Mesenchymal stem cell (in vitro differentiated cells and primary cell): ENCODE results near the gene PPHLN1.
A peak's percentile ranks its signal among the peaks of the same experiment; 100 is the strongest.

Experiments used
- DNase-seq: peaks from one replicate; pipeline ENCODE4 v3.0.0-alpha.2; 2013
- H2AFZ ChIP-seq: one replicate; pipeline ENCODE4 v1.6.1; 2013; ENCODE audit warnings: low read depth, mild to moderate bottlenecking, control low read depth, inconsistent platforms, low read length, moderate library complexity
- H2AK5ac ChIP-seq: 2 replicates; pipeline ENCODE4 v1.6.1; 2013; ENCODE audit warnings: low read length, moderate library complexity, mild to moderate bottlenecking, inconsistent platforms; ENCODE audit not compliant: severe bottlenecking
- H2BK120ac ChIP-seq: one replicate; pipeline ENCODE4 v1.6.1; 2013; ENCODE audit warnings: low read depth, mild to moderate bottlenecking, inconsistent platforms, low read length, moderate library complexity
- H2BK12ac ChIP-seq, 2 experiments: one replicate each; pipeline ENCODE4 v1.6.1; 2013; ENCODE audit warnings: inconsistent platforms in 2 of 2, low read length in 2 of 2, mild to moderate bottlenecking in 2 of 2, moderate library complexity in 2 of 2, control low read depth in 1 of 2
- H2BK15ac ChIP-seq: one replicate; pipeline ENCODE4 v1.6.1; 2013; ENCODE audit warnings: mild to moderate bottlenecking, low read depth, inconsistent platforms; ENCODE audit not compliant: poor library complexity, severe bottlenecking
- H2BK5ac ChIP-seq: 2 replicates; pipeline ENCODE4 v1.6.1; 2013; ENCODE audit warnings: low read depth, mild to moderate bottlenecking, low read length, control low read depth, inconsistent platforms; ENCODE audit not compliant: poor library complexity, severe bottlenecking
- H3K14ac ChIP-seq, 2 experiments: one replicate each; pipeline ENCODE4 v1.6.1; 2013; ENCODE audit warnings: inconsistent platforms in 2 of 2, low read length in 2 of 2, control low read depth in 1 of 2, mild to moderate bottlenecking in 1 of 2, moderate library complexity in 1 of 2
- H3K18ac ChIP-seq, 2 experiments: one replicate each; pipeline ENCODE4 v1.6.1; 2013; ENCODE audit warnings: inconsistent platforms in 2 of 2, low read length in 2 of 2, control low read depth in 1 of 2, low read depth in 1 of 2, mild to moderate bottlenecking in 1 of 2
- H3K23ac ChIP-seq, 2 experiments: one replicate each; pipeline ENCODE4 v1.6.1; 2013; ENCODE audit warnings: inconsistent platforms in 2 of 2, low read length in 2 of 2, mild to moderate bottlenecking in 2 of 2, moderate library complexity in 2 of 2, control low read depth in 1 of 2
- H3K27ac ChIP-seq: 2 replicates; pipeline ENCODE4 v1.5.1; 2013; ENCODE audit warnings: mild to moderate bottlenecking, moderate library complexity, low read length, control low read depth, inconsistent platforms; ENCODE audit not compliant: poor library complexity, severe bottlenecking
- H3K27me3 ChIP-seq, 2 experiments: 2 replicates each; pipeline versions ENCODE4 v1.6.1 to v1.7.0; 2013; ENCODE audit warnings: low read length in 2 of 2, mild to moderate bottlenecking in 2 of 2, moderate library complexity in 2 of 2, control low read depth in 1 of 2, inconsistent platforms in 1 of 2; ENCODE audit not compliant: control insufficient read depth in 1 of 2, insufficient read depth in 1 of 2
- H3K36me3 ChIP-seq, 2 experiments: 2 replicates each; pipeline versions ENCODE4 v1.6.1 to v1.7.0; 2013; ENCODE audit warnings: low read length in 2 of 2, control low read depth in 1 of 2, inconsistent platforms in 1 of 2, low read depth in 1 of 2, mild to moderate bottlenecking in 1 of 2; ENCODE audit not compliant: insufficient read depth in 2 of 2, control insufficient read depth in 1 of 2
- H3K4ac ChIP-seq, 2 experiments: one replicate each; pipeline ENCODE4 v1.6.1; 2013; ENCODE audit warnings: inconsistent platforms in 2 of 2, low read length in 2 of 2, mild to moderate bottlenecking in 2 of 2, moderate library complexity in 2 of 2, control low read depth in 1 of 2, low read depth in 1 of 2
- H3K4me1 ChIP-seq: 2 replicates; pipeline ENCODE4 v1.6.1; 2013; ENCODE audit warnings: low read depth, low read length, control low read depth; ENCODE audit not compliant: control insufficient read depth, insufficient read depth
- H3K4me2 ChIP-seq: 2 replicates; pipeline ENCODE4 v1.6.1; 2013; ENCODE audit warnings: low read length, mild to moderate bottlenecking, inconsistent platforms; ENCODE audit not compliant: poor library complexity, severe bottlenecking
- H3K4me3 ChIP-seq, 2 experiments: 2 replicates each; pipeline versions ENCODE4 v1.5.1 to v1.7.0; 2013; ENCODE audit warnings: low read length in 2 of 2, mild to moderate bottlenecking in 2 of 2, control low read depth in 1 of 2, low read depth in 1 of 2; ENCODE audit not compliant: insufficient read depth in 1 of 2
- H3K79me1 ChIP-seq: replicated peaks from 2 replicates; pipeline ENCODE4 v1.6.1; 2013; ENCODE audit warnings: mild to moderate bottlenecking, control low read depth, low read length, inconsistent platforms; ENCODE audit not compliant: poor library complexity, severe bottlenecking
- H3K9ac ChIP-seq: 2 replicates; pipeline ENCODE4 v1.7.0; 2013; ENCODE audit warnings: mild to moderate bottlenecking, low read length, moderate library complexity
- H3K9me3 ChIP-seq: 2 replicates; pipeline ENCODE4 v1.7.0; 2013; ENCODE audit warnings: mild to moderate bottlenecking, low read length; ENCODE audit not compliant: control insufficient read depth
- H4K8ac ChIP-seq: one replicate; pipeline ENCODE4 v1.6.1; 2013; ENCODE audit warnings: inconsistent platforms, mild to moderate bottlenecking, low read length, moderate library complexity
- H4K91ac ChIP-seq: one replicate; pipeline ENCODE4 v1.6.1; 2013; ENCODE audit warnings: mild to moderate bottlenecking, low read length, inconsistent platforms
- WGBS: methylation state at CpG from one replicate; pipeline ENCODE4 v1.1.7; 2013; ENCODE audit warnings: mixed read lengths; 5-methylcytosine and 5-hydroxymethylcytosine counted together

The PPHLN1 gene

DNA sequence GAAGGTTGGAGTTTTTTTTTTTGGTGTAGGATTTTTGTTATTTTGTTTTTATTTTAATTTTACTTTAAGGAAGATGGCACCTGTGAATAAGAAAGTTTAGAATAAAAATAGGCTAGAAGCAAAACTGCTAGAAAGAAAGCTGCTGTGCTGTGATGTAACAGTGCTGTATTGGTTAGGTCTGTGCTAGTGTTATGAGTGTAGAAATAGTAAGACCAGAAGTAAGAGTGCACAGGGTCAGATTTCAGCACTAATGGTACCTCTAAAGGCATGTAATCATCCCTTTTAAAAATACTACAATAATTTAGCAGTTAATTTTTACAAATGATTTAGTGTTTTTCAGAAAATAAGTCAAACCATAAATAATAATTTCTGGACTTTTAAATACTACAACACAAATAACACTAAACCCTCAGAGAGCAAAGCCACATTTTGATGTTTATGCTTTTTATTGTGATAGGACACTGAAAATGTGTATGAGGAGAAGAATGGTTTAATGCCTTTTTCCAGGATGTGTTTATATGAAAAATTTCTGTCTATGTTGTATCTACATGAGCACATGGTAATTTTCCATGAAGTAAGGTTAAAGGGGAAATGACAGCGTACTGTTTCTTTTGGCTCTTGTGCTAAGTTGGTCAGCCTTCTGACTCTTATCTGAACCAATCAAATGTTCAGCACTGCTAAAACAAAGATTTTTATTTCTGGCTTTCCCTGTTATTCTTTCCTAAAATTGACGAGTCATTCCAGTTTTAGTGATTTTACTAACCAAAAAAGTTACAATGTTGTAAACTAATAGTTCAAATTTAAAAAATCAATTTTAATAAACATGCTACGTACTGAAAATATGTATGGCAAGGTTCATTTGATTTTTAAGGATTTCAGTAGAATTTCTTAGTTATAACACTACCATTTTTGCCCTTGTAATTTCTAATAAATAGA lies 96.1 kb downstream of the PPHLN1 start:
- H3K4me2 ChIP-seq, result no peak overlapping the region
- H3K23ac ChIP-seq, result no peak overlapping the region
- no peak overlapping the region for H3K18ac ChIP-seq
- 67% methylated on average over 1 of the region's 3 CpGs for WGBS
- H3K4ac ChIP-seq, result no peak overlapping the region
- H3K9me3 ChIP-seq, result no peaks in the 10 kb centered on the region
- peak; percentile 60 for DNase-seq
- no peaks in the 10 kb centered on the region for H3K4me1 ChIP-seq
- H4K91ac ChIP-seq, result no peak overlapping the region
- H2BK120ac ChIP-seq, result no peak overlapping the region
- no peak overlapping the region for H2AK5ac ChIP-seq
- no peak overlapping the region for H3K27ac ChIP-seq
- H3K4me3 ChIP-seq, result no peak overlapping the region
- H3K9ac ChIP-seq, result peak overlapping the region; percentile 56
- H3K27me3 ChIP-seq, result no peaks in the 10 kb centered on the region
- H3K14ac ChIP-seq, result no peak overlapping the region
- H2AFZ ChIP-seq, result no peak overlapping the region
- no peak overlapping the region for H2BK15ac ChIP-seq
- no peak overlapping the region for H2BK5ac ChIP-seq
- no peak overlapping the region for H2BK12ac ChIP-seq
- peaks cover 9% of the 10 kb centered on the region for H3K79me1 ChIP-seq
- H4K8ac ChIP-seq, result no peak overlapping the region
- peaks cover 0 to under 1% of the 10 kb centered on the region in 2 experiments for H3K36me3 ChIP-seq

DNA sequence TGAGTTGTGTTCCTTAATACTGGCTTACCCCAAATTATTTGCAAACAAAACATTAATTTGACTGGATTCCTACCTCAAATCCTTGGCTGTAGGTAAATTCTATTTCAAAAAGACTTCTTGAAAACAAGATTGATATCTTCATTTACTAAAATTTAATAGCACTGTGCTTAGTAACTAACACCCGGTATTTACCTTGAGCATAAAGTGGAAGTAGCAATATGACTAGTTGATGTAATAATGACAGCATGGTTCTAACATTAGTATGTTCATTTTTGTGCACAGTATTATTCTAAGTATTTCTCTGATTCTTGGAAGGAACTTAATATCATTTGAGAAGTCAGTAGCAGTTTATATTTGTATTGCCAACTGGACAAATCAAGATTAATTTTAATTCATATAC lies 96.8 kb downstream of the PPHLN1 start:
- no peak overlapping the region for H2BK15ac ChIP-seq
- H3K9me3 ChIP-seq, result no peaks in the 10 kb centered on the region
- no peak overlapping the region for H2AFZ ChIP-seq
- peaks cover 8% of the 10 kb centered on the region for H3K79me1 ChIP-seq
- H3K27ac ChIP-seq, result no peak overlapping the region
- no peak overlapping the region for H4K8ac ChIP-seq
- no peak overlapping the region for H2BK12ac ChIP-seq
- no peak for DNase-seq
- no peak overlapping the region for H3K4ac ChIP-seq
- no peak overlapping the region for H3K18ac ChIP-seq
- H3K36me3 ChIP-seq, result peaks cover 0 to 3% of the 10 kb centered on the region in 2 experiments
- no peak overlapping the region for H2BK5ac ChIP-seq
- no peak overlapping the region for H4K91ac ChIP-seq
- H3K4me3 ChIP-seq, result no peak overlapping the region
- no peak overlapping the region for H3K4me2 ChIP-seq
- no peak overlapping the region for H3K23ac ChIP-seq
- WGBS, result no CpG with 5 or more reads among the region's 1 CpG
- no peak overlapping the region for H2AK5ac ChIP-seq
- no peaks in the 10 kb centered on the region for H3K27me3 ChIP-seq
- no peak overlapping the region for H2BK120ac ChIP-seq
- H3K9ac ChIP-seq, result peak overlapping the region; percentile 56
- H3K4me1 ChIP-seq, result no peaks in the 10 kb centered on the region
- no peak overlapping the region for H3K14ac ChIP-seq

DNA sequence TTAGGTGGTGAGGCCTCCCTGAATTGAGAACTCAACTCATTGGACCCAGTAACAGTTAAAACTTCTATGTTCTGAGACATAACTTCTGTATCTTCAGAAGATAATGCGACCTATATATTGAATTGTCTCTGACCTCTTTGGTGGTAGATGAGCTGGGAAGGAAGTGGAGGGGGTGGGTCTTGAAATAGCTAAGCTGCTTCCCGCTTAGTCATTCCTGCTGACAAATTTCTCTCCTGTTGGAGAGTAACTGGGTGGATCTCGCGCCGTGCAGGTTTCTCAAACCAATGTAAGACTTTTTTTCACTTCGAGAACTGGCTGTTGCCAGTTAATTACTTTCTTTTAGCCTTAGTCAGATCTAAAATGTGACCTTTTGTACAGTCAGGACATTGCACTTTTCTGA lies 100.8 kb downstream of the PPHLN1 start:
- Histone ChIP-seq H3K79me1 (peaks cover 14% of the 10 kb centered on the region), H3K23ac (no peak overlapping the region), H2BK12ac (no peak overlapping the region), H3K9ac (no peak overlapping the region), H4K8ac (no peak overlapping the region), H3K36me3 (peaks cover under 1 to 14% of the 10 kb centered on the region in 2 experiments), H3K27ac (peak overlapping the region; percentile 79), H2AFZ (no peak overlapping the region), H2BK15ac (no peak overlapping the region), H4K91ac (no peak overlapping the region), H2BK5ac (no peak overlapping the region), H3K4me3 (no peak overlapping the region), H3K9me3 (no peaks in the 10 kb centered on the region), H3K4ac (no peak overlapping the region), H3K4me2 (no peak overlapping the region), H3K18ac (no peak overlapping the region), H2BK120ac (no peak overlapping the region), H3K4me1 (no peaks in the 10 kb centered on the region), H3K27me3 (no peaks in the 10 kb centered on the region), H2AK5ac (no peak overlapping the region), H3K14ac (no peak overlapping the region)
- peak; percentile 70 for DNase-seq
- WGBS, result 14% methylated on average over 5 of the region's 6 CpGs

DNA sequence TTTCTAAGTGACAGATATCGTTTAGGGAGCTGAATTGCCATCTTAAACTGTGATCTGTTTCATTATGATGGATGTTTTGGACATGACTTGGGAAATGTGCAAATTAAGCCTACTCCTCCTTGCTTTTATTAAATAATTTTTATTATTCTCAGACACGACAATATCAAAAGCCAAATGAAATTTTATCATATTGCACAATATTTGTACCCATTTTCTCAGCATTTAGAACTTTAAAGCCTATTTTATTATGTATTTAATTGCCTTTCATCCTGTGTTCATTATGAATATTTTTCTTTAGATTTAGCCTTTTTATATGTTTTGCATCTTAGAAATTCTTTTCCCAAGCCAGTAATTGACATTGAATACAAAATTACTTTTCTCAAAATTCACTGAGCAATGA lies 102.9 kb downstream of the PPHLN1 start:
- no peak overlapping the region for H2AK5ac ChIP-seq
- peaks cover 2% of the 10 kb centered on the region for H3K4me1 ChIP-seq
- no peak overlapping the region for H2BK12ac ChIP-seq
- no peak overlapping the region for H3K27ac ChIP-seq
- no peak overlapping the region for H3K14ac ChIP-seq
- H3K27me3 ChIP-seq, result no peaks in the 10 kb centered on the region
- no peaks in the 10 kb centered on the region for H3K9me3 ChIP-seq
- no peak overlapping the region for H4K91ac ChIP-seq
- H3K4ac ChIP-seq, result no peak overlapping the region
- peaks cover 15% of the 10 kb centered on the region for H3K79me1 ChIP-seq
- no peak overlapping the region for H2AFZ ChIP-seq
- H2BK5ac ChIP-seq, result no peak overlapping the region
- no peak for DNase-seq
- no peak overlapping the region for H3K9ac ChIP-seq
- no peak overlapping the region for H3K18ac ChIP-seq
- no peak overlapping the region for H2BK15ac ChIP-seq
- no peak overlapping the region for H3K4me2 ChIP-seq
- H2BK120ac ChIP-seq, result no peak overlapping the region
- H4K8ac ChIP-seq, result no peak overlapping the region
- H3K4me3 ChIP-seq, result no peak overlapping the region
- no peak overlapping the region for H3K23ac ChIP-seq
- 80% methylated on average over 1 of the region's 2 CpGs for WGBS
- peaks cover 4 to 25% of the 10 kb centered on the region in 2 experiments for H3K36me3 ChIP-seq
